CD4-positive, alpha-beta T cell (primary cell): ENCODE results near the gene PRPS1L1. TPM values are rescaled to one million over a fixed set of nuclear protein-coding genes. Genes with fewer than 3 reads are reported as not detected.

ENCODE experiments used
- ATAC-seq: fragments of 200-7000 bp; cut with Tn5 transposase; one replicate; pipeline ENCODE4 v1.10.0; 2022; ENCODE audit warnings: mild to moderate bottlenecking; ENCODE audit not compliant: poor library complexity
- CTCF ChIA-PET: fragments of 350-600 bp; sonication (Branson Sonifier 250); formaldehyde crosslinking; loops from one replicate; lab custom pipeline; 2021; ENCODE audit warnings: antibody characterized with exemption, inconsistent platforms; lab: Charles Lee
- POLR2A ChIA-PET: fragments of 350-600 bp; sonication (Branson Sonifier 250); formaldehyde crosslinking; loops from one replicate; lab custom pipeline; 2021; ENCODE audit warnings: antibody characterized with exemption, inconsistent platforms; lab: Charles Lee
- DNase-seq, 14 experiments: peaks; one replicate each; pipeline ENCODE4 v3.0.0-alpha.2; 2013 to 2020; ENCODE audit warnings: mixed read lengths in 2 of 14
- H3K27ac ChIP-seq, 2 donors: one replicate each; pipeline versions ENCODE4 v1.5.1 to v1.7.0; 2013; ENCODE audit warnings: low read length in 2 of 2, low read depth in 1 of 2, mild to moderate bottlenecking in 1 of 2
- H3K27me3 ChIP-seq, 2 experiments: 1 replicate in 1 of 2; 2 replicates in 1 of 2; pipeline versions ENCODE4 v1.6.1 to v1.7.0; 2013; ENCODE audit warnings: low read length in 2 of 2, control low read depth in 1 of 2, mild to moderate bottlenecking in 1 of 2, moderate library complexity in 1 of 2; ENCODE audit not compliant: insufficient read depth in 2 of 2, control insufficient read depth in 1 of 2
- H3K36me3 ChIP-seq: one replicate; pipeline ENCODE4 v1.6.1; 2013; ENCODE audit warnings: low read length, control low read depth; ENCODE audit not compliant: insufficient read depth
- H3K4me1 ChIP-seq: one replicate; pipeline ENCODE4 v1.6.1; 2013; ENCODE audit warnings: low read length, control low read depth; ENCODE audit not compliant: insufficient read depth
- H3K4me3 ChIP-seq: one replicate; pipeline ENCODE4 v1.5.1; 2013; ENCODE audit warnings: mild to moderate bottlenecking, low read length, moderate library complexity
- H3K9me3 ChIP-seq, 2 experiments: 1 replicate in 1 of 2; 2 replicates in 1 of 2; pipeline versions ENCODE4 v1.6.1 to v1.7.0; 2013; ENCODE audit warnings: low read length in 2 of 2, mild to moderate bottlenecking in 2 of 2, control low read depth in 1 of 2, moderate library complexity in 1 of 2; ENCODE audit not compliant: control insufficient read depth in 1 of 2, insufficient read depth in 1 of 2
- H3K27ac Mint-ChIP-seq: one replicate; pipeline ENCODE4 v1.8.0; 2020; ENCODE audit warnings: mixed read lengths
- H3K27me3 Mint-ChIP-seq: one replicate; pipeline ENCODE4 v1.8.0; 2021; ENCODE audit warnings: mixed read lengths
- H3K36me3 Mint-ChIP-seq: one replicate; pipeline ENCODE4 v1.8.0; 2021; ENCODE audit warnings: low read depth, mixed read lengths
- H3K4me1 Mint-ChIP-seq: one replicate; pipeline ENCODE4 v1.8.0; 2021; ENCODE audit warnings: low read depth, mixed read lengths
- H3K4me3 Mint-ChIP-seq: one replicate; pipeline ENCODE4 v1.8.0; 2020; ENCODE audit warnings: mild to moderate bottlenecking, mixed read lengths
- H3K9me3 Mint-ChIP-seq: one replicate; pipeline ENCODE4 v1.8.0; 2020; ENCODE audit warnings: mixed read lengths
- CTCF ChIP-seq: fragments of 200-600 bp; IDR thresholded peaks from one replicate; pipeline ENCODE4 v1.8.0; 2022; ENCODE audit warnings: antibody characterized with exemption, mild to moderate bottlenecking
- intact Hi-C, 2 experiments: fragments of 100-400 bp; cut with DNase I in 1 of 2; cut with micrococcal nuclease in 1 of 2; formaldehyde crosslinking; loops; one replicate each; pipeline versions ENCODE4 v1.15.1 to v1.9.0; 2023 to 2025; cut with DNase I, micrococcal nuclease
- total RNA-seq, 174 experiments: library from RNA in 2 of 174; stranded (reverse) in 2 of 174; gene quantifications; one replicate each; pipeline ENCODE4 v1.2.3 and lab custom pipeline; 2021 to 2026

Gene PRPS1L1
- total RNA-seq, 2 experiments from 2014 or later, result not detected

GRCh38 chr7:17986851-17987250, 40.8 kb downstream of the PRPS1L1 start:
- POLR2A ChIA-PET, result no interaction called here
- CTCF ChIA-PET, result no interaction called here
- intact Hi-C loops, result no loop called here

GRCh38 chr7:17985473-17986239, 42.0 kb downstream of the PRPS1L1 start:
- ChIA-PET CTCF (no interaction called here), POLR2A (no interaction called here)
- Histone ChIP-seq H3K4me3 (no peak overlapping the region), H3K4me1 (no peaks in the 10 kb centered on the region), H3K36me3 (no peaks in the 10 kb centered on the region), H3K27ac (no peak overlapping the region), H3K9me3 (no peaks in the 10 kb centered on the region), H3K27me3 (no peaks in the 10 kb centered on the region)
- no peaks in the 10 kb centered on the region for H3K9me3 Mint-ChIP-seq
- ATAC-seq, result no peak
- TF ChIP-seq CTCF, result no peak
- H3K36me3 Mint-ChIP-seq, result no peaks in the 10 kb centered on the region
- intact Hi-C loops, result no loop called here
- no peak for DNase-seq
- no peaks in the 10 kb centered on the region for H3K4me1 Mint-ChIP-seq
- no peak overlapping the region for H3K27ac Mint-ChIP-seq
- H3K4me3 Mint-ChIP-seq, result no peak overlapping the region
- H3K27me3 Mint-ChIP-seq, result no peaks in the 10 kb centered on the region

More at GRCh38 chr7:17986851-17987250, 40.8 kb downstream of the PRPS1L1 start:
- ATAC-seq, result no peak
- no peak overlapping the region for H3K4me3 ChIP-seq
- H3K36me3 ChIP-seq, result no peaks in the 10 kb centered on the region
- no peaks in the 10 kb centered on the region for H3K27me3 Mint-ChIP-seq
- H3K36me3 Mint-ChIP-seq, result no peaks in the 10 kb centered on the region
- DNase-seq, result no peak
- H3K4me1 Mint-ChIP-seq, result no peaks in the 10 kb centered on the region
- no peaks in the 10 kb centered on the region for H3K27me3 ChIP-seq
- H3K4me1 ChIP-seq, result no peaks in the 10 kb centered on the region
- no peaks in the 10 kb centered on the region for H3K9me3 Mint-ChIP-seq
- no peak for TF ChIP-seq CTCF
- H3K9me3 ChIP-seq, result no peaks in the 10 kb centered on the region
- H3K27ac Mint-ChIP-seq, result no peak overlapping the region
- H3K27ac ChIP-seq, result no peak overlapping the region
- H3K4me3 Mint-ChIP-seq, result no peak overlapping the region

GRCh38 chr7:17984288-17984687, 43.4 kb downstream of the PRPS1L1 start:
- no peaks in the 10 kb centered on the region for H3K4me1 ChIP-seq

More at GRCh38 chr7:17984288-17984687, 43.4 kb downstream of the PRPS1L1 start:
- Mint-ChIP-seq H3K4me3 (no peak overlapping the region), H3K27me3 (no peaks in the 10 kb centered on the region), H3K36me3 (no peaks in the 10 kb centered on the region), H3K4me1 (no peaks in the 10 kb centered on the region), H3K9me3 (no peaks in the 10 kb centered on the region), H3K27ac (no peak overlapping the region)
- intact Hi-C loops, result no loop called here
- ChIA-PET POLR2A (no interaction called here), CTCF (no interaction called here)
- no peak for TF ChIP-seq CTCF
- no peak overlapping the region for H3K4me3 ChIP-seq
- H3K27ac ChIP-seq, result no peak overlapping the region
- H3K27me3 ChIP-seq, result no peaks in the 10 kb centered on the region
- DNase-seq (no peak), ATAC-seq (no peak)
- no peaks in the 10 kb centered on the region for H3K36me3 ChIP-seq
- no peaks in the 10 kb centered on the region for H3K9me3 ChIP-seq
